Peyer's patch (tissue), 4 donors: ENCODE results near the gene B3GAT3.

Experiments
- POLR2A ChIP-seq, 2 donors: fragments of 450-650 bp; IDR thresholded peaks; one replicate each; pipeline ENCODE4 v1.5.1; 2017; ENCODE audit warnings: antibody characterized with exemption in 2 of 2, mild to moderate bottlenecking in 2 of 2, moderate library complexity in 2 of 2
- TF ChIP-seq, protein P1 (sequence below), 6 experiments: fragments of 450-650 bp in 4 of 6; fragments of 200-600 bp in 2 of 6; sonication (generic) in 1 of 6; IDR thresholded peaks; one replicate each; pipeline ENCODE4 v1.5.1; 2017 to 2019; ENCODE audit warnings: antibody characterized with exemption in 6 of 6, mild to moderate bottlenecking in 3 of 6, moderate library complexity in 1 of 6

DNA sequence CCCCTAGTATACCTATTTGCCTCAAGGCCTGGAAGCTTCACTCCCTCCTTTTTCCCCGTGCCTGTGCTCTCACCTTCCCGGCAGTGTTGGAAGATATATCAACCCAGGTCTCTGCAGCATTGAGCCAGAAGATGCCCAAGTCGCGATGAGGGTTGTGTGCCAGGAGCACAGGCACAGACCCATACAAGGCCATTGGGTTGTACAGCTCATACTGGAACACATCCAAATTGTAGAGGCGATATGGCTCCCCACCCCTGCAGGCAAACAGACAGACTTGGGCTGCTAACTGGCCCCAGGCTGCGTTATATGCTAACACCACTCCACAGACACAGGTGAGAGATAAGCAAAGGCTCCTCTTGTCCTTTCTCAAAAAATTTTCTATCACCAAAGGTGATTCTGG is 10.7 kb upstream of the B3GAT3 start:
- TF ChIP-seq, protein P1, sequence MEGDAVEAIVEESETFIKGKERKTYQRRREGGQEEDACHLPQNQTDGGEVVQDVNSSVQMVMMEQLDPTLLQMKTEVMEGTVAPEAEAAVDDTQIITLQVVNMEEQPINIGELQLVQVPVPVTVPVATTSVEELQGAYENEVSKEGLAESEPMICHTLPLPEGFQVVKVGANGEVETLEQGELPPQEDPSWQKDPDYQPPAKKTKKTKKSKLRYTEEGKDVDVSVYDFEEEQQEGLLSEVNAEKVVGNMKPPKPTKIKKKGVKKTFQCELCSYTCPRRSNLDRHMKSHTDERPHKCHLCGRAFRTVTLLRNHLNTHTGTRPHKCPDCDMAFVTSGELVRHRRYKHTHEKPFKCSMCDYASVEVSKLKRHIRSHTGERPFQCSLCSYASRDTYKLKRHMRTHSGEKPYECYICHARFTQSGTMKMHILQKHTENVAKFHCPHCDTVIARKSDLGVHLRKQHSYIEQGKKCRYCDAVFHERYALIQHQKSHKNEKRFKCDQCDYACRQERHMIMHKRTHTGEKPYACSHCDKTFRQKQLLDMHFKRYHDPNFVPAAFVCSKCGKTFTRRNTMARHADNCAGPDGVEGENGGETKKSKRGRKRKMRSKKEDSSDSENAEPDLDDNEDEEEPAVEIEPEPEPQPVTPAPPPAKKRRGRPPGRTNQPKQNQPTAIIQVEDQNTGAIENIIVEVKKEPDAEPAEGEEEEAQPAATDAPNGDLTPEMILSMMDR (IDR thresholded peaks at IDR 0.05), result no peak
- no peak for TF ChIP-seq POLR2A (IDR thresholded peaks at IDR 0.05)
